Body of pancreas (tissue), 4 donors: ENCODE data around the gene ZSWIM7. TPM values are rescaled to one million over a fixed set of nuclear protein-coding genes. Genes with fewer than 3 reads are reported as not detected.
A peak's percentile ranks its signal among the peaks of the same experiment; 100 is the strongest.

ENCODE experiments used
- ATAC-seq: fragments of 150-250 bp; one replicate; pipeline ENCODE4 v1.9.1; 2016
- DNase-seq, 4 donors: peaks; one replicate each; pipeline ENCODE4 v3.0.0-alpha.2; 2019
- H3K27ac ChIP-seq, 4 donors: fragments of 200-600 bp; sonication (generic); 1 replicate in 3 of 4; 2 replicates in 1 of 4; pipeline versions ENCODE4 v1.5.1 to v1.6.1; 2016 to 2019; ENCODE audit warnings: mild to moderate bottlenecking in 1 of 4, mixed read lengths in 1 of 4, moderate library complexity in 1 of 4
- H3K27me3 ChIP-seq, 2 donors: fragments of 200-600 bp; sonication (generic); one replicate each; pipeline ENCODE4 v1.6.0; 2016; ENCODE audit warnings: mild to moderate bottlenecking in 1 of 2
- H3K36me3 ChIP-seq, 2 donors: fragments of 200-600 bp; sonication (generic); replicated peaks in 1 of 2; 2 replicates each; pipeline ENCODE4 v1.5.1; 2016; ENCODE audit warnings: low read depth in 2 of 2; ENCODE audit not compliant: insufficient read depth in 1 of 2
- H3K4me1 ChIP-seq: fragments of 200-600 bp; sonication (generic); one replicate; pipeline ENCODE4 v1.6.0; 2016
- H3K4me3 ChIP-seq, 2 donors: fragments of 200-600 bp; sonication (generic); 1 replicate in 1 of 2; 2 replicates in 1 of 2; pipeline ENCODE4 v1.5.1; 2016 to 2019
- H3K9me3 ChIP-seq, 3 donors: fragments of 200-600 bp; sonication (generic); 1 replicate in 2 of 3; 2 replicates in 1 of 3; pipeline ENCODE4 v1.5.1; 2016
- CTCF ChIP-seq, 7 experiments: fragments of 450-650 bp in 4 of 7; fragments of 200-600 bp in 3 of 7; sonication (generic) in 3 of 7; IDR thresholded peaks; one replicate each; pipeline ENCODE4 v1.5.1; 2016 to 2019; ENCODE audit warnings: antibody characterized with exemption in 7 of 7
- POLR2A ChIP-seq, 3 donors: fragments of 450-650 bp; IDR thresholded peaks; one replicate each; pipeline ENCODE4 v1.6.1; 2016; ENCODE audit warnings: antibody characterized with exemption in 3 of 3, mild to moderate bottlenecking in 2 of 3
- WGBS, 2 donors: methylation state at CpG; one replicate each; pipeline ENCODE4 v1.1.5; 2017; 5-methylcytosine and 5-hydroxymethylcytosine counted together
- intact Hi-C: fragments of 100-400 bp; cut with DNase I; formaldehyde crosslinking; loops from one replicate; pipeline ENCODE4 v1.15.1; 2023
- total RNA-seq, 2 donors: library from RNA; depleted of rRNA; stranded (reverse); fragments of >200 nt; gene quantifications; one replicate each; pipeline ENCODE4 v1.1.0, GENCODE V29; 2016

Gene ZSWIM7
- total RNA-seq, 2 donors from 2014 or later = 18.2 to 18.8 TPM

GRCh38 chr17:16019347-16019746, 19.8 kb upstream of the ZSWIM7 start:
- no peak for ATAC-seq
- H3K36me3 ChIP-seq = no peaks in the 10 kb centered on the region
- H3K4me3 ChIP-seq = no peak overlapping the region

GRCh38 chr17:16013943-16014407, 14.5 kb upstream of the ZSWIM7 start:
- H3K27ac ChIP-seq = no peak overlapping the region
- 42 to 50% methylated on average over 3 of the region's 3 CpGs for WGBS, 2 donors
- H3K36me3 ChIP-seq = peaks cover 0 to 2% of the 10 kb centered on the region in 2 donors
- H3K4me1 ChIP-seq = peaks cover 15% of the 10 kb centered on the region
- no peaks in the 10 kb centered on the region for H3K27me3 ChIP-seq
- H3K4me3 ChIP-seq = no peak overlapping the region
- intact Hi-C loops = no loop called here
- peak; percentile 25 for ATAC-seq
- TF ChIP-seq CTCF (IDR thresholded peaks at IDR 0.05) = peak in 5 of 7 experiments; percentile 30 to 49 (median 47)
- no peak for TF ChIP-seq POLR2A (IDR thresholded peaks at IDR 0.05)
- no peaks in the 10 kb centered on the region for H3K9me3 ChIP-seq
- no peak for DNase-seq

More at GRCh38 chr17:16019347-16019746, 19.8 kb upstream of the ZSWIM7 start:
- 83 to 94% methylated on average over 1 of the region's 1 CpG for WGBS, 2 donors
- Histone ChIP-seq H3K27me3 (no peaks in the 10 kb centered on the region), H3K27ac (no peak overlapping the region), H3K4me1 (no peaks in the 10 kb centered on the region), H3K9me3 (no peaks in the 10 kb centered on the region)
- intact Hi-C loops = no loop called here
- TF ChIP-seq CTCF (IDR thresholded peaks at IDR 0.05) (no peak), POLR2A (IDR thresholded peaks at IDR 0.05) (no peak)
- no peak for DNase-seq

GRCh38 chr17:16007439-16007838, 7.9 kb upstream of the ZSWIM7 start:
- Histone ChIP-seq H3K27me3 (no peaks in the 10 kb centered on the region), H3K27ac (no peak overlapping the region), H3K36me3 (peaks cover 0 to 28% of the 10 kb centered on the region in 2 donors), H3K4me1 (peaks cover 15% of the 10 kb centered on the region), H3K9me3 (no peaks in the 10 kb centered on the region), H3K4me3 (no peak overlapping the region)
- TF ChIP-seq CTCF (IDR thresholded peaks at IDR 0.05) (no peak), POLR2A (IDR thresholded peaks at IDR 0.05) (no peak)
- intact Hi-C loops = no loop called here
- 87 to 91% methylated on average over 3 of the region's 3 CpGs for WGBS, 2 donors
- no peak for ATAC-seq
- no peak for DNase-seq

GRCh38 chr17:16005636-16006035, 6.1 kb upstream of the ZSWIM7 start:
- no peak for DNase-seq
- 91 to 94% methylated on average over 1 of the region's 1 CpG for WGBS, 2 donors

More at GRCh38 chr17:16005636-16006035, 6.1 kb upstream of the ZSWIM7 start:
- no peak overlapping the region for H3K27ac ChIP-seq
- H3K4me1 ChIP-seq = peaks cover 10% of the 10 kb centered on the region
- H3K27me3 ChIP-seq = no peaks in the 10 kb centered on the region
- ATAC-seq = no peak
- H3K9me3 ChIP-seq = no peaks in the 10 kb centered on the region
- peaks cover 0 to 28% of the 10 kb centered on the region in 2 donors for H3K36me3 ChIP-seq
- intact Hi-C loops = no loop called here
- TF ChIP-seq CTCF (IDR thresholded peaks at IDR 0.05) = no peak
- TF ChIP-seq POLR2A (IDR thresholded peaks at IDR 0.05) = no peak
- no peak overlapping the region for H3K4me3 ChIP-seq
